GM12891 (cell line): ENCODE data around the gene XPC.

ENCODE experiments used
- PAX5 ChIP-seq: IDR thresholded peaks from 2 replicates; pipeline ENCODE4 v1.6.1; 2011; ENCODE audit warnings: low read length, moderate library complexity, mild to moderate bottlenecking; ENCODE audit not compliant: insufficient read depth, severe bottlenecking
- POLR2A ChIP-seq: IDR thresholded peaks from 2 replicates; pipeline ENCODE4 v1.6.1; 2011; ENCODE audit warnings: low read depth, low read length, control low read depth
- POLR2AphosphoS5 ChIP-seq: IDR thresholded peaks from 2 replicates; pipeline ENCODE4 v1.6.1; 2011; ENCODE audit warnings: low read depth, low read length, control low read depth
- TAF1 ChIP-seq: IDR thresholded peaks from 2 replicates; pipeline ENCODE4 v1.6.1; 2011; ENCODE audit warnings: low read depth, low read length, control low read depth

- TF ChIP-seq POLR2A (no peak), POLR2AphosphoS5 (no peak), PAX5 (no peak), TAF1 (no peak)
Measured at GRCh38 chr3:14126017-14126886, 52.1 kb downstream of the XPC start.
